Loucy (cell line): ENCODE data around the gene THOC6.

Experiments used
- H2AFZ ChIP-seq: fragments of 200-600 bp; sonication (generic); 2 replicates; pipeline ENCODE4 v1.6.0; 2016; ENCODE audit warnings: antibody characterized with exemption, mild to moderate bottlenecking, low read length, moderate library complexity
- H3F3A ChIP-seq: fragments of 200-600 bp; 2 replicates; pipeline ENCODE4 v1.6.0; 2016; ENCODE audit warnings: antibody characterized with exemption, low read depth, mild to moderate bottlenecking
- H3K27me3 ChIP-seq: fragments of 200-600 bp; sonication (generic); 2 replicates; pipeline ENCODE4 v1.6.1; 2014; ENCODE audit warnings: low read length, mild to moderate bottlenecking; ENCODE audit not compliant: insufficient read depth, poor library complexity, severe bottlenecking
- H3K36me3 ChIP-seq: fragments of 200-600 bp; sonication (generic); 2 replicates; pipeline ENCODE4 v1.6.1; 2016; ENCODE audit warnings: low read length; ENCODE audit not compliant: insufficient read depth
- H3K4me1 ChIP-seq: fragments of 200-600 bp; sonication (generic); 2 replicates; pipeline ENCODE4 v1.5.1; 2014; ENCODE audit warnings: low read length, mild to moderate bottlenecking; ENCODE audit not compliant: insufficient read depth, poor library complexity, severe bottlenecking
- H3K4me2 ChIP-seq: fragments of 200-600 bp; sonication (generic); 2 replicates; pipeline ENCODE4 v1.6.0; 2014; ENCODE audit warnings: antibody characterized with exemption, low read length, low read depth, mild to moderate bottlenecking; ENCODE audit not compliant: poor library complexity, severe bottlenecking
- H3K4me3 ChIP-seq: fragments of 200-600 bp; sonication (generic); 2 replicates; pipeline ENCODE4 v1.5.1; 2014; ENCODE audit warnings: low read length, mild to moderate bottlenecking, mixed read lengths; ENCODE audit not compliant: poor library complexity, severe bottlenecking
- H3K79me2 ChIP-seq: fragments of 200-600 bp; sonication (generic); 2 replicates; pipeline ENCODE4 v1.6.1; 2014; ENCODE audit warnings: low read length; ENCODE audit not compliant: insufficient read depth
- H3K9ac ChIP-seq: fragments of 200-600 bp; sonication (generic); 2 replicates; pipeline ENCODE4 v1.6.0; 2014; ENCODE audit warnings: mild to moderate bottlenecking, low read depth, low read length, moderate library complexity; ENCODE audit not compliant: poor library complexity, severe bottlenecking
- H3K9me2 ChIP-seq: fragments of 200-600 bp; sonication (generic); replicated peaks from 2 replicates; pipeline ENCODE4 v1.6.1; 2016; ENCODE audit warnings: low read depth, low read length, mixed read lengths
- H3K9me3 ChIP-seq: fragments of 200-600 bp; sonication (generic); 2 replicates; pipeline ENCODE4 v1.6.1; 2014; ENCODE audit warnings: mild to moderate bottlenecking, antibody characterized with exemption, low read length, low read depth; ENCODE audit not compliant: insufficient read depth
- H4K20me1 ChIP-seq: fragments of 200-600 bp; sonication (generic); 2 replicates; pipeline ENCODE4 v1.6.0; 2014; ENCODE audit warnings: antibody characterized with exemption, low read length, mild to moderate bottlenecking; ENCODE audit not compliant: insufficient read depth, poor library complexity, severe bottlenecking
- CTCF ChIP-seq: fragments of 200-600 bp; sonication (generic); conservative IDR thresholded peaks from 2 replicates; pipeline ENCODE4 v1.5.1; 2014; ENCODE audit warnings: mild to moderate bottlenecking, antibody characterized with exemption, low read length
- EZH2phosphoT487 ChIP-seq: fragments of 200-600 bp; IDR thresholded peaks from 2 replicates; pipeline ENCODE4 v1.6.1; 2018; ENCODE audit warnings: antibody characterized with exemption, mild to moderate bottlenecking, moderate library complexity, borderline replicate concordance

The THOC6 gene

GRCh38 chr16:2987286-2987685 lies 36.5 kb upstream of the THOC6 start:
- H3F3A ChIP-seq, result no peaks in the 10 kb centered on the region
- no peaks in the 10 kb centered on the region for H4K20me1 ChIP-seq
- no peak overlapping the region for H3K4me3 ChIP-seq
- no peaks in the 10 kb centered on the region for H3K27me3 ChIP-seq
- H3K4me2 ChIP-seq, result no peak overlapping the region
- no peaks in the 10 kb centered on the region for H3K36me3 ChIP-seq
- no peak for TF ChIP-seq EZH2phosphoT487
- no peaks in the 10 kb centered on the region for H3K9me3 ChIP-seq
- H3K79me2 ChIP-seq, result no peaks in the 10 kb centered on the region
- H2AFZ ChIP-seq, result no peak overlapping the region
- H3K9me2 ChIP-seq, result no peaks in the 10 kb centered on the region
- H3K9ac ChIP-seq, result no peak overlapping the region
- no peaks in the 10 kb centered on the region for H3K4me1 ChIP-seq

- H3K9ac ChIP-seq, result no peak overlapping the region
- H3K4me1 ChIP-seq, result no peaks in the 10 kb centered on the region
These were observed 36.0 kb upstream of the THOC6 start for GRCh38 chr16:2987833-2988232.

DNA sequence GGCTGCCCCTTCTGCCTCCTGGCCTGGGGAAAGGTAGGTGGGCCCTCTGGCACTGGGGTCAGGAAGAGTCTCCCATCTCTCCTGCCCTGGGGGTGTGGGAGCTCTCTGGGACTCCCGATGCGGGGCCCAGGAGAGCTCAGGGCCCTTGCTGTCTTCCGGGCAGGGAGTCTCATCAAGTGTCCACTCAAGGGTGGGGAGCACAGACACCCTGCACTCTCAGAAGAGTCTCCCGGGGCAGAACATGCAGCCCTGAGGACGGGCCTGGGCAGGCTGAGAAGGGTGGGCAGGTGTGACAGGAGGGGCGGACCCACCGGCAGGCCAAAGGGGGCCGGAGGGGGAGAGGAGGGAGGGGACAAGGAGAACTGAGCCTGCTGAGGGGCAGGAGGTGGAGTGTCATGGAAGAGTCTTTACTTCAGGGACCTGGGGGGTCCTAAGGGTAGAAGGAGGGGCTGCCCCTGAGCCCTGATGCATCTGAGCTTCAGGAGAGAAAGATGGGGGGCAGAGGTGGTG lies 35.2 kb upstream of the THOC6 start:
- Histone ChIP-seq H3K79me2 (no peaks in the 10 kb centered on the region), H3K4me2 (no peak overlapping the region), H3F3A (no peaks in the 10 kb centered on the region), H3K36me3 (no peaks in the 10 kb centered on the region), H3K4me3 (no peak overlapping the region), H2AFZ (no peak overlapping the region), H3K27me3 (no peaks in the 10 kb centered on the region), H3K9me3 (no peaks in the 10 kb centered on the region), H3K9ac (no peak overlapping the region), H4K20me1 (no peaks in the 10 kb centered on the region), H3K9me2 (no peaks in the 10 kb centered on the region), H3K4me1 (no peaks in the 10 kb centered on the region)
- TF ChIP-seq CTCF, result no peak
- no peak for TF ChIP-seq EZH2phosphoT487

More at GRCh38 chr16:2987833-2988232, 36.0 kb upstream of the THOC6 start:
- H3F3A ChIP-seq, result no peaks in the 10 kb centered on the region
- H3K9me3 ChIP-seq, result no peaks in the 10 kb centered on the region
- H3K27me3 ChIP-seq, result no peaks in the 10 kb centered on the region
- no peaks in the 10 kb centered on the region for H3K79me2 ChIP-seq
- no peak overlapping the region for H3K4me2 ChIP-seq
- no peaks in the 10 kb centered on the region for H3K9me2 ChIP-seq
- no peak overlapping the region for H3K4me3 ChIP-seq
- no peak for TF ChIP-seq CTCF
- no peak for TF ChIP-seq EZH2phosphoT487
- H4K20me1 ChIP-seq, result no peaks in the 10 kb centered on the region
- H2AFZ ChIP-seq, result no peak overlapping the region
- H3K36me3 ChIP-seq, result no peaks in the 10 kb centered on the region

GRCh38 chr16:2990891-2991290 lies 32.9 kb upstream of the THOC6 start:
- Histone ChIP-seq H3K9me3 (no peaks in the 10 kb centered on the region), H4K20me1 (no peaks in the 10 kb centered on the region), H3K9me2 (no peaks in the 10 kb centered on the region), H3K79me2 (no peaks in the 10 kb centered on the region), H3K4me3 (no peak overlapping the region), H3K4me1 (no peaks in the 10 kb centered on the region), H3F3A (no peaks in the 10 kb centered on the region), H3K9ac (no peak overlapping the region), H3K4me2 (no peak overlapping the region), H2AFZ (no peak overlapping the region), H3K36me3 (no peaks in the 10 kb centered on the region), H3K27me3 (no peaks in the 10 kb centered on the region)
- TF ChIP-seq EZH2phosphoT487, result no peak
- TF ChIP-seq CTCF, result no peak
